IMR-90 (cell line): ENCODE data around the gene WDR91. TPM values are rescaled to one million over a fixed set of nuclear protein-coding genes. Genes with fewer than 3 reads are reported as not detected.

Source experiments
- ATAC-seq: fragments of 200-7000 bp; cut with Tn5 transposase; 2 replicates; pipeline ENCODE4 v1.9.1; 2020; ENCODE audit warnings: low read depth, mild to moderate bottlenecking, moderate library complexity
- BruUV-seq: library from RNA; stranded (reverse); fragments of 400-500 nt; replicated peaks from 2 replicates; lab custom pipeline; 2021; lab: Mats Ljungman, UMichigan
- CTCF ChIA-PET: fragments of 300-600 bp; formaldehyde crosslinking; extraction: SDS; loops from one replicate; lab custom pipeline; 2021; ENCODE audit warnings: antibody characterized with exemption; lab: Yijun Ruan, JAX
- POLR2A ChIA-PET: fragments of 300-600 bp; sonication (Branson Sonifier 250); formaldehyde crosslinking; loops from one replicate; lab custom pipeline; 2022; ENCODE audit warnings: antibody characterized with exemption; ENCODE audit not compliant: unreplicated experiment; lab: Charles Lee
- DNase-seq: peaks from one replicate; pipeline ENCODE4 v3.0.0; 2013
- H2AFZ ChIP-seq: replicated peaks from 2 replicates; pipeline ENCODE3; 2013; ENCODE audit warnings: low read length, mild to moderate bottlenecking; ENCODE audit not compliant: poor library complexity
- H2AK5ac ChIP-seq: 2 replicates; pipeline ENCODE4 v1.6.1; 2013; ENCODE audit warnings: low read depth, low read length, inconsistent platforms
- H2AK9ac ChIP-seq: replicated peaks from 2 replicates; pipeline ENCODE3; 2013; ENCODE audit warnings: mild to moderate bottlenecking, low read depth, low read length, moderate library complexity; ENCODE audit not compliant: poor library complexity
- H2BK120ac ChIP-seq: 2 replicates; pipeline ENCODE4 v1.6.1; 2013; ENCODE audit warnings: low read depth, low read length, inconsistent platforms
- H2BK15ac ChIP-seq: 3 replicates; pipeline ENCODE4 v1.6.1; 2013; ENCODE audit warnings: low read depth, low read length, inconsistent platforms
- H2BK20ac ChIP-seq: 2 replicates; pipeline ENCODE4 v1.6.1; 2013; ENCODE audit warnings: low read depth, mild to moderate bottlenecking, inconsistent platforms, low read length, moderate library complexity
- H2BK5ac ChIP-seq: 2 replicates; pipeline ENCODE4 v1.6.1; 2013; ENCODE audit warnings: mild to moderate bottlenecking, low read depth, low read length, inconsistent platforms; ENCODE audit not compliant: poor library complexity, severe bottlenecking
- H3K14ac ChIP-seq: replicated peaks from 2 replicates; pipeline ENCODE4 v1.6.1; 2013; ENCODE audit warnings: low read depth, low read length, inconsistent platforms
- H3K18ac ChIP-seq: 2 replicates; pipeline ENCODE4 v1.6.1; 2013; ENCODE audit warnings: low read depth, low read length, control low read depth
- H3K23ac ChIP-seq: 2 replicates; pipeline ENCODE4 v1.6.1; 2013; ENCODE audit warnings: low read depth, low read length, inconsistent platforms
- H3K27ac ChIP-seq: 2 replicates; pipeline ENCODE4 v1.5.1; 2013; ENCODE audit warnings: mild to moderate bottlenecking, control low read depth, low read length; ENCODE audit not compliant: insufficient read depth
- H3K27me3 ChIP-seq: 2 replicates; pipeline ENCODE4 v1.6.1; 2013; ENCODE audit warnings: low read length; ENCODE audit not compliant: control insufficient read depth, insufficient read depth
- H3K36me3 ChIP-seq: 2 replicates; pipeline ENCODE4 v1.6.1; 2013; ENCODE audit warnings: low read length, mixed read lengths; ENCODE audit not compliant: control insufficient read depth, insufficient read depth
- H3K4ac ChIP-seq: 2 replicates; pipeline ENCODE4 v1.6.1; 2013; ENCODE audit warnings: low read depth, low read length, inconsistent platforms
- H3K4me1 ChIP-seq: 2 replicates; pipeline ENCODE4 v1.6.1; 2013; ENCODE audit warnings: low read length, mixed read lengths; ENCODE audit not compliant: control insufficient read depth, insufficient read depth
- H3K4me2 ChIP-seq: 2 replicates; pipeline ENCODE4 v1.6.1; 2013; ENCODE audit warnings: low read depth, mild to moderate bottlenecking, control low read depth, low read length, moderate library complexity
- H3K4me3 ChIP-seq: 2 replicates; pipeline ENCODE4 v1.5.1; 2013; ENCODE audit warnings: low read depth, mild to moderate bottlenecking, control low read depth, low read length, moderate library complexity; ENCODE audit not compliant: insufficient read depth
- H3K56ac ChIP-seq: 2 replicates; pipeline ENCODE4 v1.6.1; 2013; ENCODE audit warnings: low read length, inconsistent platforms; ENCODE audit not compliant: insufficient read depth; ENCODE audit errors: extremely low read depth
- H3K79me1 ChIP-seq, 2 experiments: 2 replicates each; pipeline ENCODE4 v1.6.1; 2013; ENCODE audit warnings: low read length in 2 of 2, inconsistent platforms in 1 of 2, low read depth in 1 of 2
- H3K9ac ChIP-seq: 2 replicates; pipeline ENCODE4 v1.6.1; 2013; ENCODE audit warnings: low read depth, low read length, control low read depth
- H3K9me1 ChIP-seq: 2 replicates; pipeline ENCODE4 v1.6.1; 2013; ENCODE audit warnings: low read length, inconsistent platforms; ENCODE audit not compliant: insufficient read depth
- H3K9me3 ChIP-seq: 2 replicates; pipeline ENCODE4 v1.6.1; 2013; ENCODE audit warnings: low read length; ENCODE audit not compliant: control insufficient read depth, insufficient read depth
- H4K20me1 ChIP-seq: 2 replicates; pipeline ENCODE4 v1.6.1; 2013; ENCODE audit warnings: low read length, inconsistent platforms; ENCODE audit not compliant: insufficient read depth
- H4K5ac ChIP-seq: 2 replicates; pipeline ENCODE4 v1.6.1; 2013; ENCODE audit warnings: mild to moderate bottlenecking, low read depth, low read length, control low read depth
- H4K8ac ChIP-seq, 2 experiments: 2 replicates each; pipeline ENCODE4 v1.6.1; 2013; ENCODE audit warnings: low read depth in 2 of 2, low read length in 2 of 2, control low read depth in 1 of 2, inconsistent platforms in 1 of 2
- H4K91ac ChIP-seq: 2 replicates; pipeline ENCODE4 v1.6.1; 2013; ENCODE audit warnings: low read depth, low read length, inconsistent platforms; ENCODE audit not compliant: insufficient read depth
- BHLHE40 ChIP-seq: fragments of 150-350 bp; IDR thresholded peaks from 2 replicates; pipeline ENCODE4 v1.6.1; 2016; ENCODE audit warnings: mild to moderate bottlenecking, low read depth, low read length
- CHD1 ChIP-seq: IDR thresholded peaks from 2 replicates; pipeline ENCODE4 v1.6.1; 2012; ENCODE audit warnings: low read depth, low read length, improper control_type of control experiment
- FOS ChIP-seq: fragments of 150-350 bp; IDR thresholded peaks from 2 replicates; pipeline ENCODE4 v1.6.1; 2016; ENCODE audit warnings: low read depth, low read length
- MAZ ChIP-seq: IDR thresholded peaks from 2 replicates; pipeline ENCODE4 v1.6.1; 2012; ENCODE audit warnings: low read depth, mild to moderate bottlenecking, low read length, improper control_type of control experiment, moderate library complexity, borderline replicate concordance
- NFE2L2 ChIP-seq: fragments of 150-350 bp; IDR thresholded peaks from 2 replicates; pipeline ENCODE4 v1.6.1; 2016; ENCODE audit warnings: low read depth, mild to moderate bottlenecking, low read length
- RCOR1 ChIP-seq: IDR thresholded peaks from 2 replicates; pipeline ENCODE4 v1.6.1; 2012; ENCODE audit warnings: mild to moderate bottlenecking, low read length, improper control_type of control experiment; ENCODE audit not compliant: insufficient replicate concordance
- RFX5 ChIP-seq: IDR thresholded peaks from 2 replicates; pipeline ENCODE4 v1.8.0; 2012; ENCODE audit warnings: low read depth, mild to moderate bottlenecking, low read length, moderate library complexity
- WGBS, 2 experiments: methylation state at CpG; one replicate each; pipeline versions ENCODE4 v1.1.5 to v1.1.7; 2013; ENCODE audit warnings: missing lambda C conversion rate in 2 of 2; ENCODE audit not compliant: insufficient read length in 1 of 2; ENCODE audit errors: extremely low coverage in 2 of 2; 5-methylcytosine and 5-hydroxymethylcytosine counted together
- dilution Hi-C: fragments of 300-500 bp; cut with HindIII; formaldehyde crosslinking; loops from one replicate; pipeline ENCODE4 v1.14.3; 2018; ENCODE audit warnings: low sequenced_read_pairs; ENCODE audit not compliant: unreplicated experiment
- in situ Hi-C: fragments of 300-500 bp; cut with MboI; formaldehyde crosslinking; loops from 3 replicates; pipeline ENCODE4 v1.14.3; 2019; ENCODE audit warnings: low sequenced_read_pairs, inconsistent platforms, mixed read lengths
- intact Hi-C: fragments of 100-400 bp; cut with micrococcal nuclease; formaldehyde crosslinking; loops from 2 replicates; pipeline ENCODE4 v1.10.0; 2022
- polyA plus RNA-seq, 3 experiments: library from polyadenylated mRNA; depleted of rRNA; stranded (reverse); fragments of >200 nt; gene quantifications; 2 replicates each; pipeline ENCODE4 v1.2.3, GENCODE V29; 2012; ENCODE audit warnings: low replicate concordance in 1 of 3
- total RNA-seq: library from RNA; depleted of rRNA; stranded (reverse); fragments of >200 nt; gene quantifications from 2 replicates; pipeline ENCODE4 v1.2.3, GENCODE V29; 2012
- TF ChIP-seq, protein P1 (sequence below): fragments of 150-350 bp; IDR thresholded peaks from 2 replicates; pipeline ENCODE4 v1.6.1; 2016; ENCODE audit warnings: low read depth, mild to moderate bottlenecking, low read length, moderate library complexity, borderline replicate concordance

The WDR91 gene
- total and polyA plus RNA-seq, 2 of the 4 experiments (the other 2 are of a cell fraction): 5.2 to 10.3 TPM

DNA sequence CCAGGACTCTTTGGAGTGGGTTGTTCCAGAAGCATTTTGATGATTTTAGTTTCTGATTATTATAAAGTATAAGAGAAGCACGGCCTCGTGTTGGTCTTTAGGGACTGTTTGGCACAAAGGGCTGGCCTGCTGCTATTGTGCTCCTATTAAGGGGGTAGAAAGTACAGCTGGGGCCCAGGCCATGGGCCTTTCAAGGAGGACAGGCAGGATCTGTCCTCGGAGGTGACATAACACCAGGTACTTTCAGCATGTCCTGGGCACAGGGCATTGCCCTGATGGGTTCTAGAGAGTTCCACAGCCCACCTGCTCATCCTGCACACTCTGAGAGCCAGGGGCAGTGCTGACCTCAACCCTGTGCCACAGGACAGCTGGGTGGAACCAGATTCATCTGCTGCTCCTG, 47.3 kb upstream of the WDR91 start:
- no CpG with 5 or more reads among the region's 3 CpGs for WGBS, 2 experiments
- Histone ChIP-seq H3K27me3 (peaks cover 10% of the 10 kb centered on the region), H3K23ac (no peak overlapping the region), H2BK120ac (no peak overlapping the region), H3K9ac (no peak overlapping the region), H4K5ac (no peak overlapping the region), H4K91ac (no peak overlapping the region), H3K9me3 (peaks cover 2% of the 10 kb centered on the region; the same call in 1 of the 2 replicates), H2BK5ac (no peak overlapping the region), H3K4ac (no peak overlapping the region), H3K4me2 (no peak overlapping the region), H3K79me1 (no peaks in the 10 kb centered on the region), H3K4me1 (peaks cover 11% of the 10 kb centered on the region), H3K9me1 (peaks cover 8% of the 10 kb centered on the region), H3K27ac (no peak overlapping the region), H2BK20ac (no peak overlapping the region), H3K36me3 (no peaks in the 10 kb centered on the region), H3K18ac (no peak overlapping the region), H2AK9ac (no peak overlapping the region), H2AFZ (no peak overlapping the region), H3K56ac (no peak overlapping the region), H4K20me1 (no peaks in the 10 kb centered on the region), H3K14ac (no peak overlapping the region), H2AK5ac (no peak overlapping the region), H2BK15ac (no peak overlapping the region), H4K8ac (no peak overlapping the region), H3K4me3 (no peak overlapping the region)
- no peak for ATAC-seq
- intact Hi-C loops (no loop called here), in situ Hi-C loops (loop anchor here (25.0 kb wide), 1 partner anchor 754 kb away; no protein-coding TSS in a partner anchor), dilution Hi-C loops (no loop called here)
- POLR2A ChIA-PET: no interaction called here
- BruUV-seq: no TSS peak
- TF ChIP-seq CHD1 (no peak), BHLHE40 (no peak), RFX5 (no peak), MAZ (no peak), NFE2L2 (no peak), RCOR1 (no peak), FOS (no peak)
- TF ChIP-seq, protein P1, sequence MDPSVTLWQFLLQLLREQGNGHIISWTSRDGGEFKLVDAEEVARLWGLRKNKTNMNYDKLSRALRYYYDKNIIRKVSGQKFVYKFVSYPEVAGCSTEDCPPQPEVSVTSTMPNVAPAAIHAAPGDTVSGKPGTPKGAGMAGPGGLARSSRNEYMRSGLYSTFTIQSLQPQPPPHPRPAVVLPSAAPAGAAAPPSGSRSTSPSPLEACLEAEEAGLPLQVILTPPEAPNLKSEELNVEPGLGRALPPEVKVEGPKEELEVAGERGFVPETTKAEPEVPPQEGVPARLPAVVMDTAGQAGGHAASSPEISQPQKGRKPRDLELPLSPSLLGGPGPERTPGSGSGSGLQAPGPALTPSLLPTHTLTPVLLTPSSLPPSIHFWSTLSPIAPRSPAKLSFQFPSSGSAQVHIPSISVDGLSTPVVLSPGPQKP: no peak
- DNase-seq: no peak
- CTCF ChIA-PET: interaction anchor here (1.4 kb wide), 1 partner anchor 8 kb away, joined by 3 read pairs; no protein-coding TSS in a partner anchor
